ENCODE measurements around the gene CCDC3. TPM values are rescaled to one million over a fixed set of nuclear protein-coding genes. Genes with fewer than 3 reads are reported as not detected.

CCDC3 gene
- total and polyA plus RNA-seq, 2 of the 8 experiments (the other 6 are each of a cell fraction or from before 2014, with no cell fraction given), result 3.4 to 3.7 TPM

- Histone ChIP-seq H3K23ac (ENCODE audit: insufficient read length) (no peak overlapping the region), H3K9ac (replicated peaks in 1 of 4; ENCODE audit: extremely low read depth in 1 of 4, low read depth in 3 of 4, low read length in 3 of 4) (no peak overlapping the region), H3K79me1 (ENCODE audit: low read depth, low read length) (no peaks in the 10 kb centered on the region), H3K4me1 (replicated peaks in 1 of 4; ENCODE audit: control insufficient read depth in 3 of 4, insufficient read depth in 4 of 4, low read length in 3 of 4) (no peaks in the 10 kb centered on the region), H2AFZ (ENCODE audit: low read length) (no peak overlapping the region), H2BK20ac (ENCODE audit: low read length) (no peak overlapping the region), H3K9me3 (ENCODE audit: insufficient read depth in 2 of 2, low read depth in 1 of 2, low read length in 1 of 2) (no peaks in the 10 kb centered on the region), H2BK12ac (ENCODE audit: low read depth, low read length) (no peak overlapping the region), H3K27me3 (replicated peaks in 1 of 4; ENCODE audit: control insufficient read depth in 3 of 4, extremely low read depth in 1 of 4, insufficient read depth in 3 of 4, low read length in 3 of 4) (no peaks in the 10 kb centered on the region), H2BK120ac (replicated peaks; ENCODE audit: low read depth, low read length) (no peak overlapping the region), H3K18ac (ENCODE audit: extremely low read depth, low read length) (no peak overlapping the region), H3K23me2 (ENCODE audit: low read depth, low read length) (no peaks in the 10 kb centered on the region), H4K20me1 (replicated peaks in 1 of 2; ENCODE audit: control insufficient read depth in 1 of 2, insufficient read depth in 2 of 2, low read length in 2 of 2) (no peaks in the 10 kb centered on the region), H3K56ac (replicated peaks; ENCODE audit: insufficient read length, low read depth, low read length) (no peak overlapping the region), H4K5ac (ENCODE audit: insufficient read length, low read depth, low read length) (no peak overlapping the region), H2AK5ac (ENCODE audit: low read depth, low read length) (no peak overlapping the region), H4K8ac (ENCODE audit: extremely low read depth, insufficient read depth, low read length) (no peak overlapping the region), H3K4me2 (ENCODE audit: insufficient read depth in 1 of 2, low read depth in 2 of 2, low read length in 2 of 2) (no peak overlapping the region), H3K4ac (replicated peaks; ENCODE audit: insufficient read length, low read depth, low read length) (no peak overlapping the region), H2BK15ac (ENCODE audit: low read length) (no peak overlapping the region), H3K27ac (ENCODE audit: low read depth, low read length) (no peak overlapping the region), H4K91ac (replicated peaks; ENCODE audit: insufficient read length, low read length) (no peak overlapping the region), H3K4me3 (ENCODE audit: extremely low read depth in 1 of 4, insufficient read depth in 2 of 4, low read depth in 3 of 4, low read length in 4 of 4) (no peak overlapping the region), H3K79me2 (ENCODE audit: control insufficient read depth in 1 of 2, insufficient read depth in 2 of 2, low read length in 2 of 2) (no peaks in the 10 kb centered on the region), H3K14ac (ENCODE audit: insufficient read length) (no peak overlapping the region), H2BK5ac (ENCODE audit: low read depth, low read length) (no peak overlapping the region), H3K36me3 (ENCODE audit: control insufficient read depth in 2 of 4, insufficient read depth in 4 of 4, low read length in 3 of 4) (no peaks in the 10 kb centered on the region)
- DNase-seq (ENCODE audit: low read depth in 1 of 2, low spot score in 2 of 2) (peak in 1 of 2 experiments; percentile 23), FAIRE-seq (no peak)
- TF ChIP-seq GTF2F1 (IDR thresholded peaks at IDR 0.05; ENCODE audit: borderline replicate concordance, low read depth, low read length) (no peak), BACH1 (IDR thresholded peaks at IDR 0.05; ENCODE audit: low read length) (no peak), ASH2L (IDR thresholded peaks at IDR 0.05; ENCODE audit: low read length) (no peak)
- ChIA-PET POLR2A (ENCODE audit: partially characterized antibody) (interaction anchor here (1.1 kb wide), 1 partner anchor 11 kb away, joined by 3 read pairs; no protein-coding TSS in a partner anchor), CTCF (ENCODE audit: partially characterized antibody) (interaction anchor here (0.6 to 1.0 kb wide), 7 partner anchors 8 to 172 kb away, joined by 3 to 5 read pairs (median 3); no protein-coding TSS in a partner anchor)
- WGBS, 2 experiments (ENCODE audit: extremely low coverage in 1 of 2, insufficient coverage in 1 of 2, insufficient read length in 1 of 2, insufficient replicate concordance in 2 of 2, low coverage in 1 of 2, low lambda C conversion rate in 2 of 2, missing lambda C conversion rate in 1 of 2), result 98% methylated on average over 3 of the region's 3 CpGs; no CpG with 5 or more reads in 1 of the 2 experiments
Observed at GRCh38 chr10:12909836-12910185, 91.7 kb downstream of the CCDC3 start.

Data from H1 (cell line).